Esophagus squamous epithelium (tissue), 5 donors: Measurements from ENCODE around the gene B3GAT1. TPM values are rescaled to one million over a fixed set of nuclear protein-coding genes. Genes with fewer than 3 reads are reported as not detected.

Experiments used
- DNase-seq: peaks from one replicate; lab custom pipeline; 2025; lab: John Stamatoyannopoulos, UW
- H3K27ac ChIP-seq, 4 donors: fragments of 200-600 bp; sonication (generic); one replicate each; pipeline ENCODE4 v1.5.1; 2016 to 2019; ENCODE audit warnings: mild to moderate bottlenecking in 1 of 4
- H3K27me3 ChIP-seq, 4 donors: fragments of 200-600 bp; sonication (generic); 1 replicate in 3 of 4; 2 replicates in 1 of 4; pipeline versions ENCODE4 v1.5.1 to v1.6.0; 2017 to 2021; ENCODE audit warnings: antibody characterized with exemption in 1 of 4
- H3K36me3 ChIP-seq, 3 donors: fragments of 200-600 bp; sonication (generic); one replicate each; pipeline ENCODE4 v1.5.1; 2016 to 2019
- H3K4me1 ChIP-seq, 3 donors: fragments of 200-600 bp; sonication (generic); one replicate each; pipeline ENCODE4 v1.5.1; 2017 to 2019
- H3K4me3 ChIP-seq, 4 donors: fragments of 200-600 bp; sonication (generic); 1 replicate in 3 of 4; 2 replicates in 1 of 4; pipeline ENCODE4 v1.5.1; 2016 to 2019; ENCODE audit warnings: mild to moderate bottlenecking in 2 of 4, moderate library complexity in 1 of 4
- H3K9me3 ChIP-seq, 3 donors: fragments of 200-600 bp; sonication (generic); one replicate each; pipeline ENCODE4 v1.5.1; 2016 to 2019
- POLR2A ChIP-seq, 4 donors: fragments of 450-650 bp; IDR thresholded peaks; one replicate each; pipeline ENCODE4 v1.6.1; 2017; ENCODE audit warnings: antibody characterized with exemption in 4 of 4, mild to moderate bottlenecking in 4 of 4, moderate library complexity in 3 of 4
- WGBS, 2 donors: methylation state at CpG; one replicate each; pipeline ENCODE4 v1.1.5; 2018; 5-methylcytosine and 5-hydroxymethylcytosine counted together
- intact Hi-C: fragments of 100-400 bp; cut with DNase I; formaldehyde crosslinking; loops from one replicate; pipeline ENCODE4 v1.15.0; 2022
- total RNA-seq, 4 donors: library from RNA; depleted of rRNA; stranded (reverse); fragments of >200 nt; gene quantifications; one replicate each; pipeline ENCODE4 v1.1.0, GENCODE V29; 2016
- TF ChIP-seq, protein P1 (sequence below), 6 experiments: fragments of 450-650 bp in 4 of 6; fragments of 200-600 bp in 2 of 6; sonication (generic) in 2 of 6; IDR thresholded peaks; one replicate each; pipeline ENCODE4 v1.5.1; 2016 to 2019; ENCODE audit warnings: antibody characterized with exemption in 6 of 6, mild to moderate bottlenecking in 4 of 6, moderate library complexity in 4 of 6
- donor health status: DM: yes; HTN: yes; CAD: no.

Gene B3GAT1
- total RNA-seq, 4 donors from 2014 or later = 0.09 to 0.94 (median 0.38) TPM; not detected in 1

DNA sequence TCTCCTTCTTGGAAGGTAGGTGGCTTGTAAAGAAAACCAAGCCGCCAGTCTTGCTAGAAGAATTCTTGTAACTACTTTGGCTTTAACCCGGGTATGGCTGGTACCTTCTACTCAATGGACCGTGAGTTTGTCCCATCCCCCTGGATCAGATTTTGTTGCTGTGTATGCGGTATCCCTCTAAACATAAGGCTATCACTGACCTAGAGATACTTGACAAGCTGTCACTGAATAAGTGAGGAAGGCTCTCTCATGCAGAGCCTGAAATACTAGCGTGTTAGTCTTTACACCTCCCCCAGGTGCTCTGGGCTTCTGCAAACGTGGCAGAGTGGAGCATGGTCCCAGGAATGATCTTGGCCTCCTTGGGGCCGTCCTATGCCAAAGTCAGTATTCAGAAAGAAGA, 45.8 kb downstream of the B3GAT1 start:
- intact Hi-C loops = no loop called here
- H3K27ac ChIP-seq = no peak overlapping the region
- H3K27me3 ChIP-seq = peaks cover 0 to 5% (median 0%) of the 10 kb centered on the region in 4 donors
- no peak overlapping the region for H3K4me3 ChIP-seq
- H3K9me3 ChIP-seq = no peaks in the 10 kb centered on the region
- no peaks in the 10 kb centered on the region for H3K4me1 ChIP-seq
- 75 to 77% methylated on average over 4 to 5 of the region's 7 CpGs for WGBS, 2 donors
- TF ChIP-seq POLR2A (IDR thresholded peaks at IDR 0.05) = no peak
- TF ChIP-seq, protein P1, sequence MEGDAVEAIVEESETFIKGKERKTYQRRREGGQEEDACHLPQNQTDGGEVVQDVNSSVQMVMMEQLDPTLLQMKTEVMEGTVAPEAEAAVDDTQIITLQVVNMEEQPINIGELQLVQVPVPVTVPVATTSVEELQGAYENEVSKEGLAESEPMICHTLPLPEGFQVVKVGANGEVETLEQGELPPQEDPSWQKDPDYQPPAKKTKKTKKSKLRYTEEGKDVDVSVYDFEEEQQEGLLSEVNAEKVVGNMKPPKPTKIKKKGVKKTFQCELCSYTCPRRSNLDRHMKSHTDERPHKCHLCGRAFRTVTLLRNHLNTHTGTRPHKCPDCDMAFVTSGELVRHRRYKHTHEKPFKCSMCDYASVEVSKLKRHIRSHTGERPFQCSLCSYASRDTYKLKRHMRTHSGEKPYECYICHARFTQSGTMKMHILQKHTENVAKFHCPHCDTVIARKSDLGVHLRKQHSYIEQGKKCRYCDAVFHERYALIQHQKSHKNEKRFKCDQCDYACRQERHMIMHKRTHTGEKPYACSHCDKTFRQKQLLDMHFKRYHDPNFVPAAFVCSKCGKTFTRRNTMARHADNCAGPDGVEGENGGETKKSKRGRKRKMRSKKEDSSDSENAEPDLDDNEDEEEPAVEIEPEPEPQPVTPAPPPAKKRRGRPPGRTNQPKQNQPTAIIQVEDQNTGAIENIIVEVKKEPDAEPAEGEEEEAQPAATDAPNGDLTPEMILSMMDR (IDR thresholded peaks at IDR 0.05) = no peak
- H3K36me3 ChIP-seq = peaks cover 0 to 11% (median 0%) of the 10 kb centered on the region in 3 donors
- DNase-seq = no peak

- H3K36me3 ChIP-seq = peaks cover 0 to 11% (median 0%) of the 10 kb centered on the region in 3 donors
- TF ChIP-seq POLR2A (IDR thresholded peaks at IDR 0.05) = no peak
- intact Hi-C loops = no loop called here
- no peak overlapping the region for H3K27ac ChIP-seq
- DNase-seq = no peak
- WGBS, 2 donors = 76 to 91% methylated on average over 9 to 11 of the region's 22 CpGs
- H3K4me1 ChIP-seq = peaks cover 0 to 3% (median 0%) of the 10 kb centered on the region in 3 donors
- H3K27me3 ChIP-seq = peaks cover 0 to 5% (median 0%) of the 10 kb centered on the region in 4 donors
- H3K9me3 ChIP-seq = no peaks in the 10 kb centered on the region
- no peak overlapping the region for H3K4me3 ChIP-seq
These were observed 46.8 kb downstream of the B3GAT1 start for GRCh38 chr11:134365011-134365925.

DNA sequence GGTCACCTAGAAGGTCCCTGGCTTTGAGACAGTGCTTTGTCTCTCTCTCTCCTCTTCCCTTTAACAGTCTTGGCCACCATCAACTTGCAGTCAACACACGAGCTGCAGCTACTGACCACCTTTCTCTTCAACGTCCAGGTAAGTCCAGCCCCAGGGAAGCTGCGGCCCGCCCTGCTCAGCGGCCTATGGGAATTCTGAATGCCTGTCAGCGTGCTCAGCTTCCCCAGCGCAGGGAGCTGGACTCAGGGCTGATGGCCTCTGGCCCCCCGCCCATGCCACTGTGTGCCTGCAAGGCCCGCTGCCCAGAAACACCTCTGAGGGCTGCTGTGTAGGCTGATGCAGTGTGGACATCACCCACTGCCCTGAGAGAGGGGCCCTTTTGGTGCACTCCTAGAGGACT, 47.8 kb downstream of the B3GAT1 start:
- intact Hi-C loops = no loop called here
- Histone ChIP-seq H3K27me3 (peaks cover 0 to 5% (median 0%) of the 10 kb centered on the region in 4 donors), H3K9me3 (no peaks in the 10 kb centered on the region), H3K27ac (no peak overlapping the region), H3K4me1 (peaks cover 0 to 6% (median 0%) of the 10 kb centered on the region in 3 donors), H3K36me3 (peaks cover 0 to 8% (median 0%) of the 10 kb centered on the region in 3 donors), H3K4me3 (no peak overlapping the region)
- DNase-seq = no peak
- 73 to 94% methylated on average over 5 to 8 of the region's 9 CpGs for WGBS, 2 donors
- no peak for TF ChIP-seq POLR2A (IDR thresholded peaks at IDR 0.05)
- TF ChIP-seq, protein P1 (IDR thresholded peaks at IDR 0.05) = no peak

DNA sequence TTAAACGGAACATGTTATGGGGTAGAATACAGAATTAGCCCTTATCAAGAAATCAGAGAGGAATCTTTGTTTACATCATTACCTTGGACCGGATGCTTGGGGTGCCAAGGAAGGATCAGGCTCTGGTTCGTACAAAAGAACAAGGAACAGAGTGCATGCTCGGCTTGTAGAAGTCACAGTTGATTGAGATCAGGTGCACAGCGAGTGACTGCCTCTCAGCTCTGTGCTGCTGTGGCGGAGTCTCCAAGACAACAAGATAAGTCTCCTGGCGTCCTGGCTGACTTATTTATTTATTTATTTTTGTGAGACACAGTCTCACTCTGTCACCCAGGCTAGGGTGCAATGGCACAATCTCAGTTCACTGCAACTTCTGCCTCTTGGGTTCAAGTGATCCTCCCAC, 48.5 kb downstream of the B3GAT1 start:
- Histone ChIP-seq H3K27me3 (peaks cover 0 to 5% (median 0%) of the 10 kb centered on the region in 4 donors), H3K4me1 (peaks cover 0 to 6% (median 0%) of the 10 kb centered on the region in 3 donors), H3K27ac (no peak overlapping the region), H3K4me3 (no peak overlapping the region), H3K36me3 (peaks cover 0 to 2% (median 0%) of the 10 kb centered on the region in 3 donors), H3K9me3 (no peaks in the 10 kb centered on the region)
- DNase-seq = no peak
- intact Hi-C loops = no loop called here
- TF ChIP-seq, protein P1 (IDR thresholded peaks at IDR 0.05) = no peak
- TF ChIP-seq POLR2A (IDR thresholded peaks at IDR 0.05) = no peak
- WGBS, 2 donors = 69 to 77% methylated on average over 7 of the region's 7 CpGs

DNA sequence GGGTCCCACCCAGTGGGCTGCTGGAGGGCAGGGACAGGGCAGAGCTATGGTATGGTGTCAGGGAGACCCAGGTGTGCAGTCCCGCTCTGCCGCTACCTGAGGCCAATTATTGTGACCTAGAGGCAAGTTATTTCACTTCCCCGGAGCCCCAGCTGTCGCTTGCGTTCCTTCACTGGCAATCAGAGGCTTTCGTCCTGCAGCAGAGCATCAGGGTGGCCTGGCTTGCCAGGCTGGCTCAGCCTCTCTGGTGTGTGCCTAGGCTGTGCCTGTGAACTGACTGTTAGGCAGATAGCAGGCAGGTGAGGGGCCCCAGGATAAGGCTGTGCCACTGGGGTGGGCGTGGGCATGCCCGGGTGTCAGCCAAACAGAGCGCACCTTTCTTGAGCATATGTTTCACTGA, 48.9 kb downstream of the B3GAT1 start:
- no peaks in the 10 kb centered on the region for H3K36me3 ChIP-seq
- DNase-seq = no peak
- intact Hi-C loops = no loop called here
- no peaks in the 10 kb centered on the region for H3K9me3 ChIP-seq
- no peak overlapping the region for H3K4me3 ChIP-seq
- no peak overlapping the region for H3K27ac ChIP-seq
- peaks cover 0 to 5% (median 0%) of the 10 kb centered on the region in 4 donors for H3K27me3 ChIP-seq
- 68 to 92% methylated on average over 2 to 3 of the region's 9 CpGs for WGBS, 2 donors
- no peak for TF ChIP-seq POLR2A (IDR thresholded peaks at IDR 0.05)
- TF ChIP-seq, protein P1 (IDR thresholded peaks at IDR 0.05) = no peak
- peaks cover 0 to 6% (median 0%) of the 10 kb centered on the region in 3 donors for H3K4me1 ChIP-seq
